Right renal pelvis (tissue), 4 donors: ENCODE measurements around the gene CYP4F3. TPM values are rescaled to one million over a fixed set of nuclear protein-coding genes. Genes with fewer than 3 reads are reported as not detected.
"Not testable (repeated sequence)": the region's sequence is repeated elsewhere in the genome, so short reads cannot be mapped to it uniquely, and the experiment has no call there.

Experiments
- DNase-seq, 4 donors: peaks; one replicate each; pipeline ENCODE4 v3.0.0-alpha.2; 2013; ENCODE audit warnings: low read depth in 4 of 4, low spot score in 3 of 4, missing footprints in 1 of 4
- polyA plus RNA-seq, 4 donors: library from polyadenylated mRNA; unstranded; fragments of 120-200 nt; gene quantifications; one replicate each; pipeline ENCODE4 v1.2.1, GENCODE V29; 2013; ENCODE audit not compliant: insufficient read length in 4 of 4

CYP4F3 gene, protein sequence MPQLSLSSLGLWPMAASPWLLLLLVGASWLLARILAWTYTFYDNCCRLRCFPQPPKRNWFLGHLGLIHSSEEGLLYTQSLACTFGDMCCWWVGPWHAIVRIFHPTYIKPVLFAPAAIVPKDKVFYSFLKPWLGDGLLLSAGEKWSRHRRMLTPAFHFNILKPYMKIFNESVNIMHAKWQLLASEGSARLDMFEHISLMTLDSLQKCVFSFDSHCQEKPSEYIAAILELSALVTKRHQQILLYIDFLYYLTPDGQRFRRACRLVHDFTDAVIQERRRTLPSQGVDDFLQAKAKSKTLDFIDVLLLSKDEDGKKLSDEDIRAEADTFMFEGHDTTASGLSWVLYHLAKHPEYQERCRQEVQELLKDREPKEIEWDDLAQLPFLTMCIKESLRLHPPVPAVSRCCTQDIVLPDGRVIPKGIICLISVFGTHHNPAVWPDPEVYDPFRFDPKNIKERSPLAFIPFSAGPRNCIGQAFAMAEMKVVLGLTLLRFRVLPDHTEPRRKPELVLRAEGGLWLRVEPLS
- under 1 TPM; 0.19 to 0.81 (median 0.33) TPM for polyA plus RNA-seq

DNA sequence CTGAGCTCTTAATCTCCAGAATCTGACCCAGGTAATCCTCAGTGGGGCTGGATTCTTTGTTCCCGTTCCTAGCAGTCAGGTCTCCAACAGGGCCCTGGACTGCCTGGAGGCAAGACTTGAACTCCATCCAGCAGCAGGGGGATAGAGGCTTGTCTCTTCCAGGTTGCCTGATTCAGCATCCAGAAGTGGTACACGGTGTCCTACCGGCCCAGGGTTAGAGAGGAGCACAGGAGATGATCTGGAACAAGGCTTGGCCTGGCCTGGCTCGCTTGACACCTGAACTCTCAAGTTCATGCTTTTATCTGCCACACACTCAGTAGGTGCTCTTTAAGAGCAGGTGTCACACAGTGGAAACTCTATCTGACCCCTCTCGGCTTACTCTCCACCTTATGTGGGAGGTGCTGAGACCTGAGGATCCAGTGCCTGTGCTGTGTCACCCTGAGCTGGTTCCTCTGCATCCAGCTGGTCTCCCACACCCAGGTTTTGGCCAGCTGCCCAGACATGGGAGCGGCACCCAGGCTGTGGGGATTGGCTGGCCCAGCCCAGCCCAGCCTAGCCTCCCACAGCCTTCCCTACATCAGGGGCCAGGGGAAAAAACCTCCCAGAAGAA lies at the start of gene CYP4F3:
TSS of gene CYP4F3 (plus strand) at position 604 of the 610 bp plus-strand sequence. CDS start 519 bp downstream, outside the sequence.
- peak in 3 of 4 donors; percentile 1 to 5 (median 2) for DNase-seq

DNA sequence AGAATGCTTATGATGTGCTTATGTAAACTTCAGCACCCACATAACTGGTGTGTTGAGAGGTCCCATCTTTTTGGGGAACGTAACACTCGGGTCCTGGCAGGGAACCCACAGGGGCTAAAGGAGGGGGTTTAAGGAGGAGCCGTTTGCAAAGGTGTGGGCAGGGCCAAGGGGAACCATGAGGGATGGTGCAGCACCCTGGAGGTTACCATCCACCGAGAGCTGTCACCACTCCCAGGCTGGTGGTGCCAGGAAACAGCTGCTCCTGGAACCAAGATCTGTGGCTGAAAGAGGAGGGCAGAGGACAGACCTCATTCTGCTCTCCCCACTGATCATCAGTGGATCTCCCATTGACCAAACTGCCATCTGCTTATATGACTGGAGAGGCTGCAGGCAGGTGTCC lies 48.9 kb upstream of the CYP4F3 start:
- DNase-seq: no peak

DNA sequence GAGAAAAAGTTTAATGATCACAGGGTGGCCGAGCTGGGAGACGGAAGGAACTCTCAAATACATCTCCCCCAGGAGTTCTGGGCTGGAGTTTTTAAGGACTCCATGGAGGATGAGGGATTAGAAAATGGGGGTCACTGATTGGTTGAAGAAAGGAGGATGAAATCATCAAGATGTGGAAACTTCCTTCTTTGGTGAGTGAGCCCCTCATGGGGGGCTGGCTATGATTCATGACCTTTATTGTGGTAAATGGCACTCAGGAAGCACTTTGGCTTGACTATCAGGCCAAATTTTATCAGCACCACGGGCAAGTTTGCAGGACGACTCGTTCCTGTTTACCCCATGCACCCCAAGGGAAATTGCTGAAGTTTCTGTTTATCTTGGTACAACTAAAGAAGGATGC lies 48.2 kb upstream of the CYP4F3 start:
- not testable (repeated sequence) for DNase-seq

DNA sequence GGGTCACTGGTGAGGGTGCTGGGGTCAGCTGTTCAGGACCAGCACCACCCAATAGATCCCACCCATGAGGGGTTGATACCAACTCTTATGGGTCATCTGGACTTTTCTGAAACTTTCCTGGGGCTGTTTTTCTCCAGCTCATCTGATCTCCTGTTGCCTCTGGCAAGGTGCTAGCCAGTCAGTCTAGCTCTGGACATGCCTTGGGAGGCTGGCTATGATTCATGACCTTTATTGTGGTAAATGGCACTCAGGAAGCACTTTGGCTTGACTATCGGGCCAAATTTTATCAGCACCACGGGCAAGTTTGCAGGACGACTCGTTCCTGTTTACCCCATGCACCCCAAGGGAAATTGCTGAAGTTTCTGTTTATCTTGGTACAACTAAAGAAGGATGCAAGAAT lies 46.9 kb upstream of the CYP4F3 start:
- not testable (repeated sequence) for DNase-seq

DNA sequence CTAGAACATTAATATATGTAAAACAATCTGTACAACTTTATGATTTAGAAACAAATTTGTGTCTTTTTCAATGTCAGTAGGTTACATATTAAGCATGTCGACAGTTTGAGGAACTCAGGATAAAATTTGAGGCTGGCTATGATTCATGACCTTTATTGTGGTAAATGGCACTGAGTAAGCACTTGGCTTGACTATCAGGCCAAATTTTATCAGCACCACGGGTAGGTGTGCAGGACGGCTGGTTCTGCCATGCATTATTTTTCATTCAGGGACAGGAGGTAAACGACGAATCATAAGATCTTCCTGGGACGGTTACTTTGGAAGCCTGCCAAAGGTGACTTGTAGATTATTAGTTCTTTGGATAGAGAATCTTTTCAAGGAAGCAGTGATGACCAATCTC lies 45.6 kb upstream of the CYP4F3 start:
- no peak for DNase-seq

DNA sequence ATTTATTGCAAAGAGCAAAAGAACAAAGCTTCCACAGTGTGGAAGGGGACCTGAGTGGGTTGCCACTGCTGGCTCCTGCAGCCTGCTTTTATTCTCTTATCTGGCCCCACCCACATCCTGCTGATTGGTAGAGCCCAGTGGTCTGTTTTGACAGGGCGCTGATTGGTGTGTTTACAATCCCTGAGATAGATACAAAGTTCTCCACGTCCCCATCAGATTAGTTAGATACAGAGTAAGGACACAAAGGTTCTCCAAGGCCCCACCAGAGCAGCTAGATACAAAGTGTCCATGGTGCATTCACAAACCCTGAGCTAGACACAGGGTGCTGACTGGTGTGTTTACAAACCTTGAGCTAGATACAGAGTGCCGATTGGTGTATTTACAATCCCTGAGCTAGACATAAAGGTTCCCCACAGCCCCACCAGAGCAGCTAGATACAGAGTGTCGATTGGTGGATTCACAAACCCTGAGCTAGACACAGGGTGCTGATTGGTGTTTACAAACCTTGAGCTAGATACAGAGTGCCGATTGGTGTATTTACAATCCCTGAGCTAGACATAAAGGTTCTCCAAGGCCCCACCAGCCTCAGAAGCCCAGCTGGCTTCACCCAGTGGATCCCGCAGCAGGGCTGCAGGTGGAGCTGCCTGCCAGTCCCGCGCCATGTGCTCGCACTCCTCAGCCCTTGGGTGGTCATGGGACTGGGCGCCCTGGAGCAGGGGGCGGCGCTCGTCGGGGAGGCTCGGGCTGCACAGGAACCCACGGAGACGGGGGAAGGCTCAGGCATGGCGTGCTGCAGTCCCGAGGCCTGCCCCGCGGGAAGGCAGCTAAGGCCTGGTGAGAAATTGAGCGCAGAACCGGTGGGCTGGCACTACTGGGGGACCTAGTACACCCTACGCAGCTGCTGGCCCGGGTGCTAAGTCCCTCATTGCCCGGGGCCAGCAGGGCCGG lies 32.4 kb upstream of the CYP4F3 start:
- not testable (repeated sequence) for DNase-seq

DNA sequence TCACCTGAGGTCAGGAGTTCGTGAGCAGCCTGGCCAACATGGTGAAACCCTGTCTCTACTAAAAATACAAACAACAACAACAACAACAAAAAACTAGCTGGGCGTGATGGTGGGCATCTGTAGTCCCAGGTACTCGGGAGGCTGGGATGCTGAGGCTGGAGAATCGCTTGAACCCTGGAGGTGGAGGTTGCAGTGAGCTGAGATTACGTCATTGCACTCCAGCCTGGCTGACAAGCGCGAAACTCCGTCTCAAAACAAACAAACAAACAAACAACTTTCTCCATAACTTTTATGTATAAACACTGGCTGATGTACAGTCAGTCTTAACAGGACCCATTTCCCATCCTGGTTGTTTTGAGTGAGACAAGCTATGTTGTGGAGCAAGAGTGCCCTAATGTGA lies 31.4 kb upstream of the CYP4F3 start:
- DNase-seq: no peak

DNA sequence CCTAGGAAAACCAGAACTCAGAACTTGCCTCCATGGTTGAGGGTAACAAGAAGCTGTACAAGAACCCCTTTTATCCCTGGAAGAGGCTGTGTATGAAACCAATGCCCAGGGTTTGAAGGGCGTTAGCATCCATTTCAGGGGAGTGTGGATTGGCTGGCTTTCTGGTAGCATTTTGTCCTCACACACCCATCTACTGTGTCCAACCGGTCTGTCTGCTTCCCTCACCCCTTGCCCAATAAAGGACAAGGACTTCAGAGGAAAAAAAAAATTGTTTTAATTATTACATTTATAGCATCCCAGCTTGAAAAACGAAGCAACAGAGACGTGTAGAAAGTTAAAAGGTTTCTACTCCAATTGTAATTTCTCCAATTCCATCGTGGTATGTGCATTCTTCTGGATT lies 28.4 kb upstream of the CYP4F3 start:
- no peak for DNase-seq

DNA sequence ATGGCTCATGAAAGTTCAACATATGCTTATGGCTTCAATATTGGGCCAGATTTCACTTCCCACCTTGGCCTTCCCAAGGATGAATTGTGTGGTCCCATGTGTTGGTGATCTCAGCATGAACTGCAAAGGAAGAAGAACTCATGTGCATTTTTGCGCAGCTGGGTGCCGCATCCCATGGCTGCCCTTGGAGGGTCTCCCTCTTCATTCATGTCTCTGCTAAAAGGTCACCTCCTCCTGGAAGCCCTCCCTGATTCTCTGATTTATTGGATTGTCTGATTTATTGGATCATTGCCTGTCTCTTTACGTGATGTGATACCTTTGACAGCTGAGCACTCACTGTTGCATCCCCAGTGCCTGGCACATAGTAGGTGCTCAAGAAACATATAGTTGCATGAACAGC lies 27.4 kb upstream of the CYP4F3 start:
- no peak for DNase-seq

DNA sequence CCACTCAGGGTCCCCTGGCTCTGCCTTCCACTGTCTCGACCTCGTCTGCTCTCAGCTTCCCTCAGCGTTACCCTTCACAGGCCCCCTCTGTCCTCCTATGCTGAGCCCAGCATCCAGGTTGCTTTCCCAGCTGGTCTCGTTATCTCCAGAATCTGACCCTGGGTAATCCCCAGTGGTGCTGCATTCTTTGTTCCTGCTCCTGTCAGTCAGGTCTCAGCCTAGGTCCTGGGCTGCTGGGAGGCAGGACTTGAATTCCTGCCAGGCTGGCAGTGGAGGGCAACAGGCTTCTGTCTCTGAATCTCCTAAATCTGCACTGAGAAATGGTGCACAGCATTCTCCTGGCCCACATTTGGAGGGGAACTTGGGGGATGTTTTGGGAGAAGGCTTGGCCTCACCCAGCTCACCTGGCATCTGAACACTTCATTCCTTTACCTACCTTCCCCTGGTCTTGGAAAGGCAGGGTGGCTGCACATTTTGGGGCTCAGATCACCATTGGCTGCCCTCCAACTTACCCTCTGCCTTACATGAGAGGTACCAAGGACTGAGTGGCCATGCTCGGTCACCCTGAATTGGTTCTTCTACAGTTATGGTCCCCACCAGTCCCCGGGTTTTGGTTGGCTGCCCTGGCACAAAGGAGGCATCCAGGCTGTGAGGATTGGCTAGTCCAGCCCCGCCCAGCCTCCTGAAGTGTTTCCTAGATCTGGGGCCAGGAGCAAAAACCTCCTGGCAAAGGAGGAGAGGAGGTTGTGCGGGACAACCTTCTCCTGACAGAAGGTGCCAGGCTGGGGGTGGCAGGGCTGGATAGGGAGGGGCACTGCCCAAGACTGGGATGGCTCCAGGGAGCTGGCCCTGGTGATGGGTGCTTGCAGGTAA lies 26.0 kb upstream of the CYP4F3 start, which contains the start of gene CYP4F8:
TSS of gene CYP4F8 (plus strand) at position 712 of the 873 bp plus-strand sequence. CDS start 399 bp downstream, outside the sequence.
- DNase-seq: no peak

DNA sequence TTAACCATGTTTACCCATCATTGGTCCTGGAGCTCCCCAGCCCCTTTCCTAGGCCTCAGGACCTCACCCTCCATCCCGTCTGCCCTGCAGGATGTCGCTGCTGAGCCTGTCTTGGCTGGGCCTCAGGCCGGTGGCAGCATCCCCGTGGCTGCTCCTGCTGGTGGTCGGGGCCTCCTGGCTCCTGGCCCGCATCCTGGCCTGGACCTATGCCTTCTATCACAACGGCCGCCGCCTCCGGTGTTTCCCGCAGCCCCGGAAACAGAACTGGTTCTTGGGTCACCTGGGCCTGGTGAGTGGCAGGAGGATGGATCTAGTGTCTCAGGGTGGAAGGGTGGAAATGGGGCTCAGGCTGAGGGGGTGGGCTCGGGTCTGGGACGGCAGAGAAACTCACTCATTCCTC lies 25.2 kb upstream of the CYP4F3 start:
- no peak for DNase-seq

DNA sequence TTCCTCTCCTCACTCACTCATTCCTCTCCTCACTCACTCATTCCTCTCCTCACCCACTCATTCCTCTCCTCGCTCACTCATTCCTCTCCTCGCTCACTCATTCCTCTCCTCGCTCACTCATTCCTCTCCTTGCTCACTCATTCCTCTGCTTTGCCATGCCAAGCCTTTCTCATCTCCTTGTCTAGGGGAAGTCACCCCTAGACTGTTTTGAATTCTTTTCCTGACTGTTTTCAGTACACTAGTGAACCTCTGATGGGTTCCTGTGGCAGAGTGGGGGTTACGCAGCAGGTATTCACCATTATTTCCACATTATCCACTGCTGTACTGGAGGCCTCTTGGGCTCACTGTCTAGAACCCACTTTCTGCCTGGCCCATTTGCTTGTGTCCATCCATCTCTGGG lies 24.5 kb upstream of the CYP4F3 start:
- DNase-seq: no peak

DNA sequence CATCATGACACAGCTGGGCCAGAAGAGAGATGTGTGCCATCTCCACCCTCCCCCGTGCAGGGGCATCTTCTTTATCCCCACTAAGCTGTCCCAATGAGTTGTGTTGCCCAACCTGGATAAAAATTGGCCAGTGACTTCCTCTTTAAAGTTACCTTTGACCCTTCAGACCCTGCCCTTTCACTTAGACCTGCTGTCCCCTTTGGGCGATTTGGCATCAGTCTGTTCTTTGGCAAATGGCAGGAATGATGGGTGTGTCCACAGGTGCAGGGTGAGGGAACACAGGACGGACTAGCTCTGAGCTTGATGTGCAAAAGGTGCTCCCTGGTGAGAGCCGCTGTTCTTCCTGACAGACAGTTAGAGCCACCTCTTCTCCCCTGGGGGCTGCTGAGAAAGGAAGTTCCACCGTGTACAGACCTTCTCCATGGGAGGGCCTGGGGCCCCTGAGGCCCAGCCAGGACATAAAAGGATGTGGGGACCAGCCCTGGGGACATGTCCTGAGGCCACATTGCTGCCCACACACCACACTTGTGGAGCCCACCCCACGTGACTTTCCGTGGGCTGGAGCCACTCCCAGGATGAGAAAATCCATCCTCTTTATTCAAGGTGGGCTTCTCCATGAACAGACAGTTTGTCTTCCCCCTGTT lies 23.9 kb upstream of the CYP4F3 start:
- no peak for DNase-seq

DNA sequence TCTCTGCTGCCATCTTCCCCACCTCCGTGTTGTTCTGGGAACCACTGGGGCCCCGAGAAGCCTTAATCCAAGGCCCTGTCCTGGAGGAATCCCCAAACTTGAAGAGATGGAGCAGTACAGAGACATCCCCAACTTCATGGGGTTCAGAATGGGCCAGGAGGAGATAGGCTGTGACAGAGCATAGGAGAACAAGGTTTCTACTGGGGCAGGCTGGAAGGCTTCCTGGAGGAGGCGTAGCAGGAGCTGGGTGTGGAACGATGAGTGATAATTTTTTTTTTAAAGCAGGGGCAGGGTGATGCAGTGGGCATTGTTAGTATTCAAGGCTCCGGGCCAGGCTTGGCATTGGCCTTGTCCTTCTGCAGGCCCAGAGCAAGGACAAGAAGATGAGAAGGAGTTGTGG lies 22.4 kb upstream of the CYP4F3 start:
- no peak for DNase-seq

DNA sequence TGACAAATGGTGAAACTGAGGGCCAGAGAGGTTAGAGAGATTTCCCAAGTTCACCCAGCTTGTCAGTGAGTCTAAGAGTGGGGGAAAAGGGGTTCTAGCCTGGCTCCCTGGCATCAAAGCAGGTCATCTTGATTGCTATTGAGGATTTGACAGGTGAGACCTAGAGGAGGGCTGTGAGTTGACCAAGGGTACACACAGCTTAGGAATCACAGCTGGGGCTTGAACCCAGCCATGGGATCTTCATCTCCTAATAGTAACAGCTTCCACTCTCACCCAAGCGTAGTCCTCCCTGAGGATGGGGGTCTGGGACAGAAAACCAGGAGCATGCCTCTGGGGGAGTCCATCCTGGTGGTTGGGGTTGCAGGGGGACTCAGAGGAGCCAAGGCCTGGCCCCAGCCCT lies 18.9 kb upstream of the CYP4F3 start:
- DNase-seq: no peak

DNA sequence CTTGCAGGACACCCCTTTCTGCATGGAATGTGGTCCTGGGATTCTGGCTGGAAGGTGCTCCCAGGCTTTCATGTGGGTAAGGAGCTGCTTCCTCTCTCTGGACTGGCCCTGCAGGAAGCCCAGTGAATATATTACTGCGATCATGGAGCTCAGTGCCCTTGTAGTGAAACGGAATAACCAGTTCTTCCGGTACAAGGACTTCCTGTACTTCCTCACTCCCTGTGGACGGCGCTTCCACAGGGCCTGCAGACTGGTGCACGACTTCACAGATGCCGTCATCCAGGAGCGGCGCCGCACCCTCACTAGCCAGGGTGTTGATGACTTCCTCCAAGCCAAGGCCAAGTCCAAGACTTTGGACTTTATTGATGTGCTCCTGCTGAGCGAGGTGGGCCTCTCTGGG lies 17.7 kb upstream of the CYP4F3 start:
- no peak for DNase-seq

DNA sequence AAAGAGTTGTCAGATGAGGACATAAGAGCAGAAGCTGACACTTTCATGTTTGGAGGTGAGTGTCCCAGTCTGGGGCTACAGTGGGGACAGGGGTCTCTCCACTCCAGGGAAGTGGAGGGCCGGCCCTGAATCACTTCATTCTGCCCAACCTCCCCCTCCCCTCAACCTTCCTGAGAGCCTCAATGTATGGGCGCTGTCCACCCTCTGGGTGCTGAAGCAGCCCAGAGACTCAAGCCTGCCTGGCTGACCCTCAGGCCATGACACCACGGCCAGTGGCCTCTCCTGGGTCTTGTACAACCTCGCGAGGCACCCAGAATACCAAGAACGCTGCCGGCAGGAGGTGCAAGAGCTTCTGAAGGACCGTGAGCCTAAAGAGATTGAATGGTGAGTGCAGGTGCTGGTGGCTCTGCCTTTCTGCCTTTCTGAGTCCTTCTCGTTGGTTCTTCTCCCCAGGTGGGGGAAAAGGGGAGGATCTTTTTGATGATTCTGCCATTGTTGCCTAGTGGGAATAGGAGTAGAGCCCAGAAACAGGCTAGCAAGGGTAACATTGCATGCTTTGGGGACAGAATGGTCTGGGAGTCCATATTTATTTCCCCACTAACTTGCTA lies 16.9 kb upstream of the CYP4F3 start:
- DNase-seq: peak in 3 of 4 donors; percentile 5 to 7 (median 7)

DNA sequence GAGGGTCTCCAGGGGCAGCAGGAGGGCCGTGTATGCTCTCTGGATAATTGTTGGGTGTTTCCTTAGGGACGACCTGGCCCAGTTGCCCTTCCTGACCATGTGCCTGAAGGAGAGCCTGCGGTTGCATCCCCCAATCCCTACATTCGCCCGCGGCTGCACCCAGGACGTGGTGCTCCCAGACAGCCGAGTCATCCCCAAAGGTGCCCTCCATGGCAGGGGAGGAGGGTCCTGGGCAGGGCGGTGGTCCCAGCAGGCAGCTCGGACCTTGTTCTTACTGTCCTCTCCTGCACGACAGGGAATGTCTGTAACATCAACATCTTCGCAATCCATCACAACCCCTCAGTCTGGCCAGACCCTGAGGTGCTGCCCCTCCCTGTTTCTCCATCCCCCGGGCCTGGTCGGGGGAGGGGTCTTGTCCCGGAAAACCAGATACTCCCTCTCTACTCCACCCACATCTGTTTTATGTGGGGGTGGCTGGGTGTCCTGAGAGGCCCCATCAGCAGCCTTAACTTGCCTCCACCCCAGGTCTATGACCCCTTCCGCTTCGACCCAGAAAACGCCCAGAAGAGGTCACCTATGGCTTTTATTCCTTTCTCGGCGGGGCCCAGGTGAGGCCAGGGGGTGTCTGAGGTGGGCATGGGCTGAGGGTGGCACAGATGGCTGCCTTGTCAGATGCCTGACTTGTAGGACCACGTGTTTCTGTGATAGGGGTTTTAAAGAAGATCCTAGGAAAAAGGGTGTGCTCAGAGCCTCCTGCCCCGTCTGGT lies 12.3 kb upstream of the CYP4F3 start:
- DNase-seq: no peak
